ENCODE results near the gene CNIH3. TPM values are rescaled to one million over a fixed set of nuclear protein-coding genes. Genes with fewer than 3 reads are reported as not detected.

CNIH3 gene
- total RNA-seq, 4 donors from 2014 or later, result 0.81 to 2.2 (median 1.4) TPM

GRCh38 chr1:224777180-224777579 lies 161.1 kb downstream of the CNIH3 start:
- Histone ChIP-seq H3K27ac (no peak overlapping the region), H3K4me1 (no peaks in the 10 kb centered on the region), H3K9me3 (no peaks in the 10 kb centered on the region), H3K4me3 (no peak overlapping the region), H3K27me3 (no peaks in the 10 kb centered on the region), H3K36me3 (no peaks in the 10 kb centered on the region)
- WGBS, 2 donors (ENCODE audit: low coverage in 1 of 2), result 60 to 61% methylated on average over 2 of the region's 2 CpGs
- no peak for ATAC-seq
- TF ChIP-seq EP300 (IDR thresholded peaks at IDR 0.05) (no peak), POLR2A (IDR thresholded peaks at IDR 0.05) (no peak), POLR2AphosphoS5 (IDR thresholded peaks at IDR 0.05) (no peak), CTCF (IDR thresholded peaks at IDR 0.05) (no peak)

- Histone ChIP-seq H3K27ac (no peak overlapping the region), H3K36me3 (no peaks in the 10 kb centered on the region), H3K4me1 (no peaks in the 10 kb centered on the region), H3K4me3 (no peak overlapping the region), H3K27me3 (no peaks in the 10 kb centered on the region), H3K9me3 (no peaks in the 10 kb centered on the region)
- ATAC-seq, result no peak
- no peak for TF ChIP-seq CTCF (IDR thresholded peaks at IDR 0.05)
- TF ChIP-seq EP300 (IDR thresholded peaks at IDR 0.05), result no peak
- TF ChIP-seq POLR2AphosphoS5 (IDR thresholded peaks at IDR 0.05), result no peak
- no peak for TF ChIP-seq POLR2A (IDR thresholded peaks at IDR 0.05)
Observed at GRCh38 chr1:224779536-224779935, 163.4 kb downstream of the CNIH3 start.

DNA sequence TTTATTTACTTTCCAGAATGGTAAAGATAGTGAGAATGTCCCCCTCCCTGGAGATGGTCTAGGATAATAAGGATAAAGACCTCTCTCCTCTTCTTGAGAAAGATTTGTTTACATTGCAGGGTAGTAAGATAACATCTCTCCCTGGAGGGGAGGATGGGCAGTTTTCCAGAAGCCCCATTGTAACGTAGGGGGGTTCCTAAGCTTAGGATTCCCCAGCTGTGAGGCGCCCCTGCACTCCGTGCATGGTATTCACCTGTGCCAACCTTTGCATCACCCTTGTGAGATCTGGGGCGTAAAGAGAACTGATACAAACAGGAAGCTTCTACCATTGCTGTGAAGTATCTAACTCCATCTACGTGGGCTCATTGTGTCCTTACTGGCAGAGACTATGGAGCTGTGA lies 164.6 kb downstream of the CNIH3 start:
- Histone ChIP-seq H3K4me1 (no peaks in the 10 kb centered on the region), H3K27me3 (no peaks in the 10 kb centered on the region), H3K36me3 (no peaks in the 10 kb centered on the region), H3K4me3 (no peak overlapping the region), H3K9me3 (no peaks in the 10 kb centered on the region), H3K27ac (no peak overlapping the region)
- no peak for ATAC-seq
- 52 to 70% methylated on average over 3 to 4 of the region's 5 CpGs for WGBS, 2 donors (ENCODE audit: low coverage in 1 of 2)
- TF ChIP-seq EP300 (IDR thresholded peaks at IDR 0.05) (no peak), CTCF (IDR thresholded peaks at IDR 0.05) (no peak), POLR2AphosphoS5 (IDR thresholded peaks at IDR 0.05) (no peak), POLR2A (IDR thresholded peaks at IDR 0.05) (no peak)

DNA sequence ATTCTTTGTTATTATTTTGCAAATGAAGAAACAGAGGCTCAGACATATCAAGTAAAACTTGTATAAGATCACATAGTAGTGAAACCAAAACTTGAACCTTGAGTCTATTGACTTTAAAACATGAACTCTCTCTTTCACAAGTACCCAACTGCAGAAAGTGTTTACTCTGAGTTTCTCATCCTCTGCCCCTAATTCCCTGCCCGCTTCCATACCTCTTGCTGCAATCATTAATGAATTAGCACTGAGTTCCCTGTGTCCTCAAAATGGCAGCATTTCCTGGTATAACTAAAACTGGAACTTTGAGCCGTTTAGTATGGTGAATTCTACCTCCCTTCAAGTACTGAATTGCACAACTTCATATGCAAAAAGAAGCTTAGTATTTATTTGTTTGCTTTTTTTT lies 165.7 kb downstream of the CNIH3 start:
- no peak overlapping the region for H3K4me3 ChIP-seq
- no peak for ATAC-seq
- TF ChIP-seq CTCF (IDR thresholded peaks at IDR 0.05) (no peak), POLR2AphosphoS5 (IDR thresholded peaks at IDR 0.05) (no peak), POLR2A (IDR thresholded peaks at IDR 0.05) (no peak), EP300 (IDR thresholded peaks at IDR 0.05) (no peak)
- H3K9me3 ChIP-seq, result no peaks in the 10 kb centered on the region
- 83 to 88% methylated on average over 2 of the region's 2 CpGs for WGBS, 2 donors (ENCODE audit: low coverage in 1 of 2)
- no peak overlapping the region for H3K27ac ChIP-seq
- no peaks in the 10 kb centered on the region for H3K36me3 ChIP-seq
- no peaks in the 10 kb centered on the region for H3K27me3 ChIP-seq
- H3K4me1 ChIP-seq, result no peaks in the 10 kb centered on the region

DNA sequence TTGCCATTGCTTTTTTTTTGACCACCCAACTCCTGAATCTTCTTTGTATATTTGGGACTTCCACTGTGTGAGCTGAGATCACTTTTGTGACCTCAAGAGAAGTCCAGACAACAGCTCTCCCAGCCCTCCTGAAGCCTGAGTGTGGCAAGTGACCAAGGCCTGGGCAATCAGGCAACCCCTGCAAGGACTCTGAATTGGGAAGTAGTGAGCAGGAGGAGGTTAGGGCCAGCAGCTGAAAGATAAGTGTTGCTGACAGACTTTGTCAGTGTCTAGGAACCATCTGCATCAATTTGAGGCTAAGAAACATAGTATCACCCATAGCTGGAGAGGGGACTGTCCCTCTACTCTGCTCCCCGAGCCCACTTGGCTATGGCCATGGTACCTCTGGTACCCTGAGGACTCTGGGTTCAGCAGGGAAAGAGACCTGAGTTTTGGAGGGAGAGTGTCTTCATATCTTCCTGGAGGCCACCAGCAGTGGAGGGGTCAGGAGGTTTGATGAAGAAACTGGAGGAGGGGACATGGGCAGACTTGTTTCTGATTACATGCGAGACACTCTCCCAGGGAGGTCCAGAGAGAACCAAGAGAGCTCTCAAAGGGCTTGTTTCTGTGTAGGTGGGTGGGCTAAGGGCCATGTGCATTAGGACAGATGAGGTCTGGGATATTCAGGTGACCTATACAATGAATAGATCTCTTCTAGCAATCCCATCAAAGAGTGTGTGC lies 166.3 kb downstream of the CNIH3 start:
- WGBS, 2 donors (ENCODE audit: low coverage in 1 of 2), result 80 to 100% methylated on average over 1 to 2 of the region's 2 CpGs
- H3K27ac ChIP-seq, result no peak overlapping the region
- ATAC-seq, result no peak
- no peak overlapping the region for H3K4me3 ChIP-seq
- H3K9me3 ChIP-seq, result no peaks in the 10 kb centered on the region
- TF ChIP-seq POLR2A (IDR thresholded peaks at IDR 0.05) (no peak), CTCF (IDR thresholded peaks at IDR 0.05) (no peak), POLR2AphosphoS5 (IDR thresholded peaks at IDR 0.05) (no peak), EP300 (IDR thresholded peaks at IDR 0.05) (no peak)
- H3K27me3 ChIP-seq, result no peaks in the 10 kb centered on the region
- no peaks in the 10 kb centered on the region for H3K36me3 ChIP-seq
- H3K4me1 ChIP-seq, result no peaks in the 10 kb centered on the region
